Activated naive CD4-positive, alpha-beta T cell treated with anti-CD3 and anti-CD28 coated beads, Interleukin-2, amount 10 ng/mL, durations not matched to agents 7 days and 5 days (primary cell): ENCODE data around the gene ATG5.
"Not testable (repeated sequence)": the region's sequence is repeated elsewhere in the genome, so short reads cannot be mapped to it uniquely, and the experiment has no call there.

Experiments
- CTCF ChIA-PET: fragments of 350-600 bp; sonication (Branson Sonifier 250); formaldehyde crosslinking; loops from one replicate; lab custom pipeline; 2021; ENCODE audit warnings: antibody characterized with exemption; lab: Charles Lee
- DNase-seq: peaks from one replicate; pipeline ENCODE4 v3.0.0-alpha.2; 2020
- H3K27ac Mint-ChIP-seq: one replicate; pipeline ENCODE4 v1.8.0; 2021; ENCODE audit warnings: mild to moderate bottlenecking, moderate library complexity, mixed read lengths
- H3K27me3 Mint-ChIP-seq: one replicate; pipeline ENCODE4 v1.8.0; 2021; ENCODE audit warnings: mild to moderate bottlenecking, mixed read lengths
- H3K36me3 Mint-ChIP-seq: one replicate; pipeline ENCODE4 v1.8.0; 2021; ENCODE audit warnings: mixed read lengths
- H3K4me1 Mint-ChIP-seq: one replicate; pipeline ENCODE4 v1.8.0; 2021; ENCODE audit warnings: mixed read lengths
- H3K4me3 Mint-ChIP-seq: one replicate; pipeline ENCODE4 v1.8.0; 2021; ENCODE audit warnings: mild to moderate bottlenecking, moderate library complexity, mixed read lengths
- H3K9me3 Mint-ChIP-seq: one replicate; pipeline ENCODE4 v1.8.0; 2021; ENCODE audit warnings: mixed read lengths

Gene ATG5

GRCh38 chr6:106155219-106155830, 170.2 kb downstream of the ATG5 start:
- Mint-ChIP-seq H3K27me3 (peaks cover 12% of the 10 kb centered on the region), H3K4me1 (no peaks in the 10 kb centered on the region), H3K4me3 (no peak overlapping the region), H3K36me3 (no peaks in the 10 kb centered on the region), H3K27ac (no peak overlapping the region), H3K9me3 (peaks cover 2% of the 10 kb centered on the region)
- CTCF ChIA-PET: interaction anchor here (1.0 to 1.2 kb wide), 2 partner anchors 15 to 40 kb away, joined by 3 read pairs; no protein-coding TSS in a partner anchor
- DNase-seq: no peak

GRCh38 chr6:106154326-106154725, 171.2 kb downstream of the ATG5 start:
- CTCF ChIA-PET: interaction anchor here (2.0 kb wide), 1 partner anchor 9 kb away, joined by 7 read pairs; no protein-coding TSS in a partner anchor
- Mint-ChIP-seq H3K9me3 (peaks cover 2% of the 10 kb centered on the region), H3K4me3 (no peak overlapping the region), H3K36me3 (no peaks in the 10 kb centered on the region), H3K27ac (no peak overlapping the region), H3K27me3 (peaks cover 12% of the 10 kb centered on the region), H3K4me1 (peaks cover 7% of the 10 kb centered on the region)
- DNase-seq: no peak

- DNase-seq: no peak
- Mint-ChIP-seq H3K36me3 (no peaks in the 10 kb centered on the region), H3K27ac (no peak overlapping the region), H3K4me1 (peaks cover 19% of the 10 kb centered on the region), H3K9me3 (peaks cover 2% of the 10 kb centered on the region), H3K4me3 (no peak overlapping the region), H3K27me3 (peaks cover 12% of the 10 kb centered on the region)
- CTCF ChIA-PET: interaction anchor here (0.8 to 2.0 kb wide), 2 partner anchors 10 to 755 kb away, joined by 3 to 7 read pairs; no protein-coding TSS in a partner anchor
These were observed 172.6 kb downstream of the ATG5 start for GRCh38 chr6:106152952-106153351.

GRCh38 chr6:106152476-106152875, 173.1 kb downstream of the ATG5 start:
- Mint-ChIP-seq H3K27me3 (peaks cover 12% of the 10 kb centered on the region), H3K4me1 (peaks cover 23% of the 10 kb centered on the region)
- H3K4me3 Mint-ChIP-seq, H3K27ac Mint-ChIP-seq, H3K9me3 Mint-ChIP-seq, DNase-seq, H3K36me3 Mint-ChIP-seq: not testable (repeated sequence)
- CTCF ChIA-PET: interaction anchor here (2.0 kb wide), 1 partner anchor 11 kb away, joined by 7 read pairs; no protein-coding TSS in a partner anchor

GRCh38 chr6:106149472-106150069, 176.0 kb downstream of the ATG5 start:
- CTCF ChIA-PET: no interaction called here
- peak overlapping the region; percentile 1 for H3K27ac Mint-ChIP-seq
- H3K4me3 Mint-ChIP-seq: no peak overlapping the region
- H3K4me1 Mint-ChIP-seq: peaks cover 40% of the 10 kb centered on the region
- H3K27me3 Mint-ChIP-seq: peaks cover 5% of the 10 kb centered on the region
- peaks cover 2% of the 10 kb centered on the region for H3K9me3 Mint-ChIP-seq
- H3K36me3 Mint-ChIP-seq: no peaks in the 10 kb centered on the region
- peak; percentile 60 for DNase-seq

GRCh38 chr6:106147476-106147875, 178.1 kb downstream of the ATG5 start:
- peaks cover 55% of the 10 kb centered on the region for H3K4me1 Mint-ChIP-seq
- peaks cover 4% of the 10 kb centered on the region for H3K27me3 Mint-ChIP-seq
- CTCF ChIA-PET: interaction anchor here (1.0 to 1.4 kb wide), 2 partner anchors 16 to 76 kb away, joined by 3 to 4 read pairs; no protein-coding TSS in a partner anchor
- H3K36me3 Mint-ChIP-seq: no peaks in the 10 kb centered on the region
- H3K27ac Mint-ChIP-seq: no peak overlapping the region
- H3K4me3 Mint-ChIP-seq: no peak overlapping the region
- H3K9me3 Mint-ChIP-seq: peaks cover 2% of the 10 kb centered on the region
- DNase-seq: no peak

GRCh38 chr6:106146852-106147351, 178.7 kb downstream of the ATG5 start:
- Mint-ChIP-seq H3K27ac (peak overlapping the region; percentile 15), H3K36me3 (no peaks in the 10 kb centered on the region), H3K27me3 (peaks cover 4% of the 10 kb centered on the region), H3K4me1 (peaks cover 61% of the 10 kb centered on the region), H3K9me3 (no peaks in the 10 kb centered on the region), H3K4me3 (no peak overlapping the region)
- CTCF ChIA-PET: interaction anchor here (1.1 to 1.4 kb wide), 2 partner anchors 13 to 77 kb away, joined by 3 to 4 read pairs; no protein-coding TSS in a partner anchor
- no peak for DNase-seq

- CTCF ChIA-PET: interaction anchor here (0.8 to 1.4 kb wide), 3 partner anchors 15 to 78 kb away, joined by 3 to 4 read pairs (median 3); no protein-coding TSS in a partner anchor
- peaks cover 70% of the 10 kb centered on the region for H3K4me1 Mint-ChIP-seq
- no peak overlapping the region for H3K4me3 Mint-ChIP-seq
- peaks cover 4% of the 10 kb centered on the region for H3K27me3 Mint-ChIP-seq
- no peaks in the 10 kb centered on the region for H3K36me3 Mint-ChIP-seq
- DNase-seq: no peak
- H3K27ac Mint-ChIP-seq: no peak overlapping the region
- no peaks in the 10 kb centered on the region for H3K9me3 Mint-ChIP-seq
These were observed 179.8 kb downstream of the ATG5 start for GRCh38 chr6:106145741-106146227.

- no peak overlapping the region for H3K4me3 Mint-ChIP-seq
These were observed 180.4 kb downstream of the ATG5 start for GRCh38 chr6:106145144-106145543.

GRCh38 chr6:106143665-106144064, 181.9 kb downstream of the ATG5 start:
- no peaks in the 10 kb centered on the region for H3K36me3 Mint-ChIP-seq
- H3K27me3 Mint-ChIP-seq: peaks cover 4% of the 10 kb centered on the region
- H3K9me3 Mint-ChIP-seq: no peaks in the 10 kb centered on the region
- DNase-seq: no peak
- peaks cover 65% of the 10 kb centered on the region for H3K4me1 Mint-ChIP-seq
- CTCF ChIA-PET: interaction anchor here (0.6 to 3.4 kb wide), 3 partner anchors 20 to 199 kb away, joined by 3 to 16 read pairs (median 3); no protein-coding TSS in a partner anchor
- H3K4me3 Mint-ChIP-seq: no peak overlapping the region
- H3K27ac Mint-ChIP-seq: peak overlapping the region; percentile 58

More at GRCh38 chr6:106145144-106145543, 180.4 kb downstream of the ATG5 start:
- H3K27ac Mint-ChIP-seq: no peak overlapping the region
- H3K9me3 Mint-ChIP-seq: no peaks in the 10 kb centered on the region
- CTCF ChIA-PET: interaction anchor here (0.8 kb wide), 1 partner anchor 30 kb away, joined by 3 read pairs; no protein-coding TSS in a partner anchor
- H3K4me1 Mint-ChIP-seq: peaks cover 77% of the 10 kb centered on the region
- peaks cover 4% of the 10 kb centered on the region for H3K27me3 Mint-ChIP-seq
- DNase-seq: no peak
- no peaks in the 10 kb centered on the region for H3K36me3 Mint-ChIP-seq

- H3K9me3 Mint-ChIP-seq: no peaks in the 10 kb centered on the region
- DNase-seq: no peak
- peaks cover 60% of the 10 kb centered on the region for H3K4me1 Mint-ChIP-seq
- CTCF ChIA-PET: interaction anchor here (1.1 to 3.4 kb wide), 3 partner anchors 20 to 80 kb away, joined by 3 to 24 read pairs (median 16); no protein-coding TSS in a partner anchor
- peak overlapping the region; percentile 96 for H3K27ac Mint-ChIP-seq
- H3K4me3 Mint-ChIP-seq: no peak overlapping the region
- H3K36me3 Mint-ChIP-seq: no peaks in the 10 kb centered on the region
- peaks cover 5% of the 10 kb centered on the region for H3K27me3 Mint-ChIP-seq
These were observed 182.6 kb downstream of the ATG5 start for GRCh38 chr6:106142876-106143431.

GRCh38 chr6:106141441-106142237, 183.9 kb downstream of the ATG5 start:
- CTCF ChIA-PET: interaction anchor here (0.7 to 3.4 kb wide), 7 partner anchors 10 to 355 kb away, joined by 3 to 24 read pairs (median 4); no protein-coding TSS in a partner anchor
- no peaks in the 10 kb centered on the region for H3K36me3 Mint-ChIP-seq
- DNase-seq: peak; percentile 73
- H3K27me3 Mint-ChIP-seq: peaks cover 8% of the 10 kb centered on the region
- H3K9me3 Mint-ChIP-seq: no peaks in the 10 kb centered on the region
- peak overlapping the region; percentile 96 for H3K27ac Mint-ChIP-seq
- peak overlapping the region; percentile 6 for H3K4me3 Mint-ChIP-seq
- peaks cover 56% of the 10 kb centered on the region for H3K4me1 Mint-ChIP-seq

- Mint-ChIP-seq H3K4me1 (peaks cover 39% of the 10 kb centered on the region), H3K9me3 (no peaks in the 10 kb centered on the region), H3K27me3 (peaks cover 12% of the 10 kb centered on the region), H3K4me3 (no peak overlapping the region), H3K27ac (no peak overlapping the region), H3K36me3 (no peaks in the 10 kb centered on the region)
- no peak for DNase-seq
- CTCF ChIA-PET: interaction anchor here (0.7 kb wide), 1 partner anchor 10 kb away, joined by 4 read pairs; no protein-coding TSS in a partner anchor
These were observed 187.4 kb downstream of the ATG5 start for GRCh38 chr6:106138151-106138550.
